Gastroesophageal sphincter (tissue), 3 donors: ENCODE measurements around the gene CAMKK1.

Experiments
- EP300 ChIP-seq: sonication (generic); formaldehyde crosslinking; IDR thresholded peaks from one replicate; pipeline ENCODE4 v1.6.1; 2017; ENCODE audit warnings: antibody characterized with exemption, mild to moderate bottlenecking
- TF ChIP-seq, protein P1 (sequence below), 4 experiments: fragments of 200-600 bp in 2 of 4; fragments of 450-650 bp in 2 of 4; sonication (generic) in 1 of 4; IDR thresholded peaks; one replicate each; pipeline ENCODE4 v1.5.1; 2017 to 2019; ENCODE audit warnings: antibody characterized with exemption in 4 of 4, mild to moderate bottlenecking in 2 of 4, moderate library complexity in 2 of 4

DNA sequence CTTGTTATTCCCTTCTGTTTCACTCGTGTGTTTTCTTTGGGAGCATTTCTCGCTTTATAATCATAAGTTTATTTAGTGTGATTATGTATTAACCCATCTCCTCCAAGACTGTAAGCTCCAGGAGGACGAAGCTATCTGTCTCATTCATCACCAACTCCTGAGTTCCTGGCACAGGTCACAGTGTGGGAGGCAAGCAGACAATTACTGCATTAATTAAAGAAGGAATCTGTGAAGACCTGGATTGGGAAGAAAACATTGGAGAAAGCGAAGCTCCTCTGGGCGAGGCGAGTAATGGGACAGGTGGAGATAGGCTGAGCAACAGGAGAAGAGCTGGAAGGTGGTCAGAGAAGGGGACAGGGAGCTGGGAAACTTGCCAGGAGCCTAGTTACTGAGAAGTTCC lies 7.8 kb upstream of the CAMKK1 start:
- TF ChIP-seq, protein P1, sequence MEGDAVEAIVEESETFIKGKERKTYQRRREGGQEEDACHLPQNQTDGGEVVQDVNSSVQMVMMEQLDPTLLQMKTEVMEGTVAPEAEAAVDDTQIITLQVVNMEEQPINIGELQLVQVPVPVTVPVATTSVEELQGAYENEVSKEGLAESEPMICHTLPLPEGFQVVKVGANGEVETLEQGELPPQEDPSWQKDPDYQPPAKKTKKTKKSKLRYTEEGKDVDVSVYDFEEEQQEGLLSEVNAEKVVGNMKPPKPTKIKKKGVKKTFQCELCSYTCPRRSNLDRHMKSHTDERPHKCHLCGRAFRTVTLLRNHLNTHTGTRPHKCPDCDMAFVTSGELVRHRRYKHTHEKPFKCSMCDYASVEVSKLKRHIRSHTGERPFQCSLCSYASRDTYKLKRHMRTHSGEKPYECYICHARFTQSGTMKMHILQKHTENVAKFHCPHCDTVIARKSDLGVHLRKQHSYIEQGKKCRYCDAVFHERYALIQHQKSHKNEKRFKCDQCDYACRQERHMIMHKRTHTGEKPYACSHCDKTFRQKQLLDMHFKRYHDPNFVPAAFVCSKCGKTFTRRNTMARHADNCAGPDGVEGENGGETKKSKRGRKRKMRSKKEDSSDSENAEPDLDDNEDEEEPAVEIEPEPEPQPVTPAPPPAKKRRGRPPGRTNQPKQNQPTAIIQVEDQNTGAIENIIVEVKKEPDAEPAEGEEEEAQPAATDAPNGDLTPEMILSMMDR (IDR thresholded peaks at IDR 0.05), result no peak
- no peak for TF ChIP-seq EP300
